SK-MEL-5 (cell line): ENCODE measurements around the gene BICDL2. TPM values are rescaled to one million over a fixed set of nuclear protein-coding genes. Genes with fewer than 3 reads are reported as not detected.
"Not testable (repeated sequence)": the region's sequence is repeated elsewhere in the genome, so short reads cannot be mapped to it uniquely, and the experiment has no call there.

Source experiments
- DNase-seq: peaks from one replicate; pipeline ENCODE4 v3.0.0-alpha.2; 2016; ENCODE audit warnings: low read depth, low spot score
- in situ Hi-C: cut with HindIII; loops from 2 replicates; pipeline ENCODE4 v1.10.0; 2016; ENCODE audit warnings: low sequenced_read_pairs, high pct_unique_total_duplicates, low pct_unique_long_range_greater_than_20kb
- total RNA-seq: library from RNA; depleted of rRNA; stranded (reverse); fragments of >200 nt; shearing (Covaris generic); gene quantifications from 2 replicates; pipeline ENCODE4 v1.2.3, GENCODE V29; 2014

BICDL2 gene
- total RNA-seq, 1 experiment from 2014 or later = 0.24 TPM

- in situ Hi-C loops = no loop called here
- no peak for DNase-seq
These were observed 18.4 kb upstream of the BICDL2 start for GRCh38 chr16:3054965-3055733.

- in situ Hi-C loops, DNase-seq: not testable (repeated sequence)
These were observed 16.6 kb upstream of the BICDL2 start for GRCh38 chr16:3053330-3053710.

GRCh38 chr16:3052571-3053329, 16.0 kb upstream of the BICDL2 start:
- DNase-seq, in situ Hi-C loops: not testable (repeated sequence)

- DNase-seq = no peak
These were observed 14.8 kb upstream of the BICDL2 start for GRCh38 chr16:3051494-3051893.

GRCh38 chr16:3051009-3051408, 14.3 kb upstream of the BICDL2 start:
- DNase-seq = no peak
- in situ Hi-C loops = no loop called here

More at GRCh38 chr16:3051494-3051893, 14.8 kb upstream of the BICDL2 start:
- in situ Hi-C loops = no loop called here

- no peak for DNase-seq
- in situ Hi-C loops = no loop called here
These were observed 13.7 kb upstream of the BICDL2 start for GRCh38 chr16:3050487-3050886.

- in situ Hi-C loops = no loop called here
- no peak for DNase-seq
These were observed 13.3 kb upstream of the BICDL2 start for GRCh38 chr16:3049921-3050481.

- DNase-seq = no peak
- in situ Hi-C loops = no loop called here
These were observed 10.6 kb upstream of the BICDL2 start for GRCh38 chr16:3047387-3047720.

GRCh38 chr16:3046641-3047386, 10.1 kb upstream of the BICDL2 start:
- DNase-seq = no peak
- in situ Hi-C loops = no loop called here

GRCh38 chr16:3045758-3046640, 9.3 kb upstream of the BICDL2 start, which contains the start of gene MMP25:
MMP25 (plus strand) TSS chr16:3046561; CDS start chr16:3046918, 357 bp downstream.
- no peak for DNase-seq
- in situ Hi-C loops = no loop called here

- DNase-seq = no peak
- in situ Hi-C loops = no loop called here
These were observed 8.0 kb upstream of the BICDL2 start for GRCh38 chr16:3044708-3045107.

- no peak for DNase-seq
- in situ Hi-C loops = no loop called here
These were observed 5.6 kb upstream of the BICDL2 start for GRCh38 chr16:3042376-3042775.

- no peak for DNase-seq
- in situ Hi-C loops = no loop called here
These were observed 2.2 kb upstream of the BICDL2 start for GRCh38 chr16:3038896-3039295.

GRCh38 chr16:3038256-3038655, 1.5 kb upstream of the BICDL2 start:
- no peak for DNase-seq
- in situ Hi-C loops = no loop called here

GRCh38 chr16:3035972-3036725, 595 bp downstream of the BICDL2 start:
- DNase-seq = no peak

GRCh38 chr16:3035289-3035971, 1.3 kb downstream of the BICDL2 start:
- in situ Hi-C loops = no loop called here
- DNase-seq = no peak

More at GRCh38 chr16:3035972-3036725, 595 bp downstream of the BICDL2 start:
- in situ Hi-C loops = no loop called here
